Cardiac muscle cell (in vitro differentiated cells and primary cell): Measurements from ENCODE around the gene HRNR. TPM values are rescaled to one million over a fixed set of nuclear protein-coding genes. Genes with fewer than 3 reads are reported as not detected.

Experiments
- DNase-seq, 2 donors: peaks; one replicate each; pipeline versions ENCODE4 v3.0.0 to v3.0.0-alpha.2; 2010 to 2017; ENCODE audit warnings: low read depth in 1 of 2, low spot score in 1 of 2
- H3K27ac ChIP-seq: fragments of 200-600 bp; sonication (generic); 2 replicates; pipeline ENCODE4 v1.5.1; 2016
- H3K27me3 ChIP-seq: fragments of 200-600 bp; sonication (generic); 2 replicates; pipeline ENCODE4 v1.6.0; 2016; ENCODE audit warnings: control low read depth
- H3K36me3 ChIP-seq: fragments of 200-600 bp; sonication (generic); 2 replicates; pipeline ENCODE4 v1.5.1; 2016; ENCODE audit warnings: control low read depth
- H3K4me1 ChIP-seq: fragments of 200-600 bp; sonication (generic); 2 replicates; pipeline ENCODE4 v1.8.1; 2017; ENCODE audit warnings: low read depth, mild to moderate bottlenecking, mixed run types
- H3K4me3 ChIP-seq: fragments of 200-600 bp; sonication (generic); 2 replicates; pipeline ENCODE4 v1.5.1; 2016; ENCODE audit warnings: mild to moderate bottlenecking
- H3K9me3 ChIP-seq: fragments of 200-600 bp; sonication (generic); 2 replicates; pipeline ENCODE4 v1.5.1; 2017; ENCODE audit warnings: low read depth, mild to moderate bottlenecking, control low read depth
- polyA plus RNA-seq: library from polyadenylated mRNA; unstranded; fragments of >200 nt; fragmentation: Nextera tagmentation; extraction: Ambion mirVana; gene quantifications from 2 replicates; pipeline ENCODE4 v1.2.1, GENCODE V29; 2016
- total RNA-seq: library from RNA; depleted of rRNA; stranded (reverse); fragments of >200 nt; gene quantifications from 2 replicates; pipeline ENCODE4 v1.2.3, GENCODE V29; 2016
- TF ChIP-seq, protein P1 (sequence below): IDR thresholded peaks from 2 replicates; pipeline ENCODE4 v1.5.1; 2012; ENCODE audit warnings: low read depth, mild to moderate bottlenecking, low read length

HRNR gene
- total and polyA plus RNA-seq, 2 experiments from 2014 or later, result not detected

DNA sequence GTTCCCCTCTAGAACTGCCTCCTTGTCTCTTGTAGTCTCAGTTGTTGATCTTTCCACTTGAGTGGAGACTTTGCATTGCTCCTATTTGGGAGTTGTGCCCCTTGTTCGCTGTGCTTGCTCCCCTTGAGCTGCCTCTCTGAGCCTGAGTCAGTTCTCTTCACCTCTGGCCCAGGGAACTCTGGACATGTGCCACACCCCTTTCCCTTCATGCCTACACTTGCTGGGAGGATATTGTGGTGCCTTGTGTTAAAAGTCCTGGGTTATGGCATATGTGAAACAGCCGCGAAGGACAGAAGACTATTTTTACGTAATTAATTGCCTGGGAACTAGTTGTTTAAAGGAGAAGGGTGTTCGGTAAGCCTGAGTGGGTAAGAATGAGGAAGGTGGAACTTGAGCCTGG, 32.7 kb downstream of the HRNR start:
- TF ChIP-seq, protein P1, sequence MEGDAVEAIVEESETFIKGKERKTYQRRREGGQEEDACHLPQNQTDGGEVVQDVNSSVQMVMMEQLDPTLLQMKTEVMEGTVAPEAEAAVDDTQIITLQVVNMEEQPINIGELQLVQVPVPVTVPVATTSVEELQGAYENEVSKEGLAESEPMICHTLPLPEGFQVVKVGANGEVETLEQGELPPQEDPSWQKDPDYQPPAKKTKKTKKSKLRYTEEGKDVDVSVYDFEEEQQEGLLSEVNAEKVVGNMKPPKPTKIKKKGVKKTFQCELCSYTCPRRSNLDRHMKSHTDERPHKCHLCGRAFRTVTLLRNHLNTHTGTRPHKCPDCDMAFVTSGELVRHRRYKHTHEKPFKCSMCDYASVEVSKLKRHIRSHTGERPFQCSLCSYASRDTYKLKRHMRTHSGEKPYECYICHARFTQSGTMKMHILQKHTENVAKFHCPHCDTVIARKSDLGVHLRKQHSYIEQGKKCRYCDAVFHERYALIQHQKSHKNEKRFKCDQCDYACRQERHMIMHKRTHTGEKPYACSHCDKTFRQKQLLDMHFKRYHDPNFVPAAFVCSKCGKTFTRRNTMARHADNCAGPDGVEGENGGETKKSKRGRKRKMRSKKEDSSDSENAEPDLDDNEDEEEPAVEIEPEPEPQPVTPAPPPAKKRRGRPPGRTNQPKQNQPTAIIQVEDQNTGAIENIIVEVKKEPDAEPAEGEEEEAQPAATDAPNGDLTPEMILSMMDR, result no peak
- H3K4me1 ChIP-seq, result no peaks in the 10 kb centered on the region
- no peaks in the 10 kb centered on the region for H3K36me3 ChIP-seq
- no peak overlapping the region for H3K27ac ChIP-seq
- no peak overlapping the region for H3K4me3 ChIP-seq
- DNase-seq, result no peak
- no peaks in the 10 kb centered on the region for H3K9me3 ChIP-seq
- H3K27me3 ChIP-seq, result no peaks in the 10 kb centered on the region

DNA sequence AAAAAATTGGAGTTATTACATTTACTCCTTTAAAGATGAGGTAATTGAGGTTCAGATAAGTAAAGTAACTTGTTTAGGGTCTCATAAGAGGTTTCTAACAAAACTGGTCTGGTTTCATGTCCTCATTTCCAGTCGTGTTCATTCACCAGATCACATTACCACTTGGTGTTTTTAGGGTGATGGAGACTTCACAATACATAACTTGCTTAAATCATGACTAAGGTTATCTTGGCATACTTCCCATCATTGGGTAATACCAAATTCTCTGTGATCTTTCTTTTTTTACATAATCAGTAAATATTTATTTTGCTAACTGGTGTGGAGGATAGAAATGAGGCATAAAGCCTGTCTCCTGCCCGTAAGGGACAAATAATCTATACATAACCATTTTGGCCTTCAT, 33.4 kb downstream of the HRNR start:
- TF ChIP-seq, protein P1, result no peak
- no peaks in the 10 kb centered on the region for H3K36me3 ChIP-seq
- H3K9me3 ChIP-seq, result no peaks in the 10 kb centered on the region
- peak in 1 of 2 donors; percentile 65 for DNase-seq
- H3K27ac ChIP-seq, result no peak overlapping the region
- no peaks in the 10 kb centered on the region for H3K27me3 ChIP-seq
- no peaks in the 10 kb centered on the region for H3K4me1 ChIP-seq
- no peak overlapping the region for H3K4me3 ChIP-seq

DNA sequence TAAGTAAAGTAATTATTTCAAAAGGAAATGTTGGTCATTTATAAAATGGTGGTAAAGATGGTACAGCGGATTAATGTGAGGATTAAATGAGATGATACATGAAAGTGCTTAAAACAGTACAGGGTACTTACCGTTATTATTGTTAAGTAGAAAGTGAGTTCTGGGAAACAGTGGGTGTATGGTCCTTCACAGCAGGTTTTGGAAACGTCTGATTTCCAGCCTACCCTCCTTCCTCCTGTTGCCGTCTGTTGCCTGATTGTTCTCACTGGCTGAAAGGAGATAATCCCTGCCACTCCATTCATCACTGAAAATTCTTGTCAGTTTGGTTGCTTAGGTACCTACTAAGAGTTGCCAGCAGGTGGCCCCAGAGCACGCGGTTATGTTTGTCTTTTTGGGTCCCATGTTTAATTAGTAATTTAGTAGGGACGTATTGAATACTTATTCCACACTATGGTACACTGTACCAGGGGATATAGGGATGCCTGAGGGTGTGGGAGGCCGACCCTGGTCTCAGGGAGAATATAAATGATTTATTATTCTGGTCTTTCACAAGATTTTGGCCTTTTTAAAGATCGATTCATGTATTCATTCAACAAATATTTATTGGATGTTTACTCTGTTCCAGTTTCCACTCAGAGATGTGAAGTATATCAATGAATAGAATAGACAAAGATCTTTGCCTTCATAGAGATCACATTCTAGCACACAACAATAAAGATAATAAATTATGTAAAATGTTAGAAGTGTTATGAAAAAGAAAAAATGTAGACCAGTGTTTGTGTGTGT, 34.1 kb downstream of the HRNR start:
- Histone ChIP-seq H3K36me3 (no peaks in the 10 kb centered on the region), H3K9me3 (no peaks in the 10 kb centered on the region), H3K4me3 (no peak overlapping the region), H3K27ac (no peak overlapping the region), H3K4me1 (no peaks in the 10 kb centered on the region), H3K27me3 (no peaks in the 10 kb centered on the region)
- DNase-seq, result peak in 1 of 2 donors; percentile 74
- TF ChIP-seq, protein P1, result peak; percentile 78

DNA sequence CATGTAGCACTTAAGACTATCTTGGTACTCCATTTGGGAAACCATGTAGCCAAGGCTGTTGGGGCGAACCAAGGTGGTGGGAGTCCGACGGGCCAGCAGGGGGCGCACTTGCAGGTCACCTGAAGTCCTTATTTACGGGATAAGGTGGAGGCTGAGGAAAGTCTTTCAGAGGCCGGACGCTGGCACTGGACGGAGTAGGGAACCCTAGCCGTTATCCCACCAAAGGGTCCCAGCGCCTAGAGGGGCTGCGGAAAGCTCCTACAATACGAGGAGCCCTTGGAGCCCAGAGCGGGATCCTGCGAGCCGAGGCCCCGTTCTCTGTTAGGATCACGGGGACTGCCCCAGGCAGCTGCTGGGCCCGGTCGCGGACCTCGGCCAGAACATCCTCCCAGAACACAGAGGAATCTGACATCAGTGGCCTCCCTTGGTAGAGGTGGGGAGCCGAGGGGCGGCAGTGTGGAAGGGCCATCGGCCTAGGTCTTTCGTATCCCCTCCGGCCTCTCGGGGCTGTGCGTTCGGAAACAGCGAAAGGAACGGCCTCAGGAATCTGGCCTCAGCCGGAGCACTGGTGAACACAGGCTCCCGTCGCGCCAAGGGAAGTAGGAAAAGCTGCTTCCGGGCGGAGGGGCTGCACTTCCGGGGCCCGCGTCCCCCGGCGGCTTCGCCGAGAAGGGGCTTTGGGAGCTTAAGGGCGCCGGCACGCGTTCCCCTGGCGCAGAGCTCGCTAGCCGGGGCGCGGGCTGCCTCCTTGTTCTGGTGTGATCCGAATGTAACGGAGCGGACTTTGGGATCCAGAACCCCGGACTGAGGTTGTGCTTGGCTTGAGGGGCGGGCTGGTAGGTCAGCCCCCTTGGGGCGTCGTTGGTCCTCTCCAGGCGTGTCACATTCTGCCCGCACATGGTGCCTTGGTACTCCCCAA, 35.1 kb downstream of the HRNR start:
- peak in 1 of 2 donors; percentile 86 for DNase-seq
- H3K36me3 ChIP-seq, result no peaks in the 10 kb centered on the region
- TF ChIP-seq, protein P1, result peak; percentile 91
- H3K27me3 ChIP-seq, result no peaks in the 10 kb centered on the region
- no peak overlapping the region for H3K27ac ChIP-seq
- H3K4me3 ChIP-seq, result no peak overlapping the region
- H3K9me3 ChIP-seq, result no peaks in the 10 kb centered on the region
- no peaks in the 10 kb centered on the region for H3K4me1 ChIP-seq

DNA sequence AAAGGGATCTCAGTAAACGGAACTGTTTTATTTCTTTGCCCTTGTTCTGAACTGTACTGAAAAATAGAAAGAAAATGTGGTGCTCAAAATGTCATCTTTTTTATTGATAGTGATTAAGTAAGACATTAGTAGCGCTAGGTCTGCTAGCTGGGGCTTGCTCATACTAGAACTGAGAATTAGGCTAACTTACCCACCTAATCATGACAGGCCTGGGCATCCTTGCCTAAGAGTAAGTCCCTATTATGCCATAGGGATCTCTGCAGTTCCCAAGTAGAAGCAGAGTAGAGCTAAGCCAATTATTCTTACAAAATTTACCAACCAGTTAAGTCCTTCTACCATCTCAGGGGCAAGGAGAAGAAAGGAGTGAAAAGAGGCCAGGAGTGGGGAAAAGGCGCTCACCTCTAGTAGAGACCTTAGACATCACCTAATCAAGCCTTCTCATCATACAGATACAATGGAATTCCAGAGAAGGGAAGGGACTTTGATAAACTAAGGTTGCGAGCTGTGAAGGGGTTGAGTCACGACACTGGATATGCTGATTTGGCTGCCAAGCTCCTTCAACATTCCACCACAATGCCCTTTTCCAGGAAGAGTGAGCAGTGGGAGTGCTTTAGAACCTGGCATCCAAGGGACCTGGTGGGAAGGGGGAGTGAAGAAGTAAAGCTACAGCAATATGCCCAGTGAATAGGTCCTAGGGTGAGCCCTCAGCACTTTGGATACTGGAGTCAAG, 37.3 kb downstream of the HRNR start:
- TF ChIP-seq, protein P1, result no peak
- DNase-seq, result no peak

More for the DNA sequence above, 37.3 kb downstream of the HRNR start:
- Histone ChIP-seq H3K9me3 (no peaks in the 10 kb centered on the region), H3K4me3 (no peak overlapping the region), H3K27ac (no peak overlapping the region), H3K4me1 (no peaks in the 10 kb centered on the region), H3K27me3 (no peaks in the 10 kb centered on the region), H3K36me3 (no peaks in the 10 kb centered on the region)
